HG03354 (cell line): ENCODE measurements around the gene RAB27B.

Source experiments
- ATAC-seq: cut with Tn5 transposase; IDR thresholded peaks from one replicate; pipeline ENCODE4 v1.9.1; 2021; ENCODE audit warnings: mild to moderate bottlenecking; ENCODE audit not compliant: unreplicated experiment, poor library complexity, severe bottlenecking

Gene RAB27B

GRCh38 chr18:54900290-54900689 lies 72.0 kb downstream of the RAB27B start:
- ATAC-seq = no peak

GRCh38 chr18:54904581-54904980 lies 76.3 kb downstream of the RAB27B start:
- ATAC-seq = no peak

GRCh38 chr18:54905629-54906028 lies 77.4 kb downstream of the RAB27B start:
- ATAC-seq = no peak

GRCh38 chr18:54906331-54907185 lies 78.3 kb downstream of the RAB27B start:
- ATAC-seq = no peak

GRCh38 chr18:54909538-54909937 lies 81.3 kb downstream of the RAB27B start:
- no peak for ATAC-seq

GRCh38 chr18:54910161-54910919 lies 82.1 kb downstream of the RAB27B start:
- no peak for ATAC-seq

- ATAC-seq = no peak
Observed at GRCh38 chr18:54911551-54911950, 83.3 kb downstream of the RAB27B start.

- ATAC-seq = no peak
Observed at GRCh38 chr18:54914816-54915215, 86.5 kb downstream of the RAB27B start.

- ATAC-seq = no peak
Observed at GRCh38 chr18:54916507-54916906, 88.2 kb downstream of the RAB27B start.

- ATAC-seq = no peak
Observed at GRCh38 chr18:54918060-54918459, 89.8 kb downstream of the RAB27B start.

- no peak for ATAC-seq
Observed at GRCh38 chr18:54919412-54919811, 91.1 kb downstream of the RAB27B start.

- ATAC-seq = no peak
Observed at GRCh38 chr18:54923339-54923956, 95.2 kb downstream of the RAB27B start.

GRCh38 chr18:54924948-54925347 lies 96.7 kb downstream of the RAB27B start:
- no peak for ATAC-seq

GRCh38 chr18:54926593-54927325 lies 98.5 kb downstream of the RAB27B start:
- no peak for ATAC-seq

- ATAC-seq = no peak
Observed at GRCh38 chr18:54928236-54928635, 100.0 kb downstream of the RAB27B start.

GRCh38 chr18:54931152-54931551 lies 102.9 kb downstream of the RAB27B start:
- no peak for ATAC-seq

GRCh38 chr18:54932472-54932871 lies 104.2 kb downstream of the RAB27B start:
- ATAC-seq = no peak

- ATAC-seq = no peak
Observed at GRCh38 chr18:54938506-54938905, 110.2 kb downstream of the RAB27B start.

- ATAC-seq = no peak
Observed at GRCh38 chr18:54939361-54939917, 111.2 kb downstream of the RAB27B start.

- no peak for ATAC-seq
Observed at GRCh38 chr18:54942144-54942543, 113.9 kb downstream of the RAB27B start.
